Measurements from ENCODE around the gene TRAK1.

Gene TRAK1

DNA sequence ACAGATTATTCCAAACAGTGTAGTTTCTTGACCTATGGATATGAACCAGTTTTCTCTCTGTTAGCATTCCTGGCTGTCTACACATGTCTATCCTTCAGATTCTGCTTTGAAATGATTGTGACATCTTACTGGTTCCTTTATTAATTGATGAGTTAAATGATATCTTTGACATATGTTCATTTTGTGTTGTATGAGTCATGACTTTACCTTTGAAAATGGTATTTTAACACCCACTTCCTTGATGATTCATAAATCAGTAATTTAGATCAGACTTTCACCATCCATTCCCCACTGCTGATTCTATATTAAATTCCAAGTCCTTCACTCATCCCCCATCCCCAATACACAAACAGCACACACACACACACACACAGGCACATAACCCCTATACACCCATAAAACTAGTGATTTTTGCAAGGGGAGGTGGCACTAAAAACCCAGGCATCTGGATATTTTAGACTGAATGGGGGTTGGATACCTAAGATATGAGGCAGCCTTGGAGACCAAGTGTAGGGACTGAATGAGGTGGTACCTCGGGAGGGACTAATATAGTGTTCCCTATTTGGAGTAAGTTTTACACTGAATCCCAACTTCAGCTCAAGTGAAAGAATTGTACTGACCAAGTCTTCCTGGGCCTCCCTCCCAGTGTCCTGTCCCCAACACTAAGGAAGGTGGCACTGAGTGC, 165.1 kb downstream of the TRAK1 start:
- DNase-seq: no peak

DNA sequence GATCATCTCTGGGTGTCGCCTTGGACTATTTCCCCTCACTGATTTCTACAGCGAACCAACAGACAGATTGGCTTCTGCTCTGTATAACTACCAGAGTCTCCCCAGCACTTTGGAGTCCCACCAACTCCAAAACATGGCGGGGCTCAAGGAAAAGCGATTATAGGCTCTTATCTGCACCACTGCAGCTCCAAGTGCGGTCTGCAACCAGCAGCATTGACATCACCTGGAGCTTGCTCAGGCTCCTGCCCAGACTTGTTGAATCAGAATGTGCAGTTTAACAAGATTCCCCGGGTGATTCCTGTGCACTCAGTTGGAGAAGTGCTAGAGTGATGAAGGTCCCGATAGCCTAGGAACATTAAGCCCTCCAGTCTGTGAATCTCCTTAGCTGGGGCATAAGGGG, 165.8 kb downstream of the TRAK1 start:
- DNase-seq: no peak

DNA sequence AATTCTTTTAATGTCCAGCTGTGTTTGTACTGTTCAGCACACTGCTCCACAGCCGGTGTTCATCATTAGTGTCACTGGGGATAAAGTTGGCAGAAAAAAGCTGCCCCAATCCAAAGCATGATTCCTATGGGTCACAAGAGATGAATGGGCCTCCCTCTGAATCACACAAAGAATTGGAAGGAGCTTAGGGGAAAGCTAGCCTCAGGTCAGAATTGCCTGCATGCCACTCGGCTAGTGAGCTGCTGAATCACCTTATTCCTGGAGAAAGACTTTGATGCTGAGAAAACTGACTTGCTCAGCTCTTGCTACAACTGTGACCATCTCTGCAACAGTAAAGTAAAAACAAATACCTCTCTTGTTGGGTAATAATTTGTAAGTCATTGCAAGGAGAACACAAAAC, 171.4 kb downstream of the TRAK1 start:
- no peak for DNase-seq

GRCh38 chr3:42263354-42264346, 172.5 kb downstream of the TRAK1 start:
- peak; percentile 32 for DNase-seq

GRCh38 chr3:42264399-42265058, 173.4 kb downstream of the TRAK1 start:
- DNase-seq: peak; percentile 6

DNA sequence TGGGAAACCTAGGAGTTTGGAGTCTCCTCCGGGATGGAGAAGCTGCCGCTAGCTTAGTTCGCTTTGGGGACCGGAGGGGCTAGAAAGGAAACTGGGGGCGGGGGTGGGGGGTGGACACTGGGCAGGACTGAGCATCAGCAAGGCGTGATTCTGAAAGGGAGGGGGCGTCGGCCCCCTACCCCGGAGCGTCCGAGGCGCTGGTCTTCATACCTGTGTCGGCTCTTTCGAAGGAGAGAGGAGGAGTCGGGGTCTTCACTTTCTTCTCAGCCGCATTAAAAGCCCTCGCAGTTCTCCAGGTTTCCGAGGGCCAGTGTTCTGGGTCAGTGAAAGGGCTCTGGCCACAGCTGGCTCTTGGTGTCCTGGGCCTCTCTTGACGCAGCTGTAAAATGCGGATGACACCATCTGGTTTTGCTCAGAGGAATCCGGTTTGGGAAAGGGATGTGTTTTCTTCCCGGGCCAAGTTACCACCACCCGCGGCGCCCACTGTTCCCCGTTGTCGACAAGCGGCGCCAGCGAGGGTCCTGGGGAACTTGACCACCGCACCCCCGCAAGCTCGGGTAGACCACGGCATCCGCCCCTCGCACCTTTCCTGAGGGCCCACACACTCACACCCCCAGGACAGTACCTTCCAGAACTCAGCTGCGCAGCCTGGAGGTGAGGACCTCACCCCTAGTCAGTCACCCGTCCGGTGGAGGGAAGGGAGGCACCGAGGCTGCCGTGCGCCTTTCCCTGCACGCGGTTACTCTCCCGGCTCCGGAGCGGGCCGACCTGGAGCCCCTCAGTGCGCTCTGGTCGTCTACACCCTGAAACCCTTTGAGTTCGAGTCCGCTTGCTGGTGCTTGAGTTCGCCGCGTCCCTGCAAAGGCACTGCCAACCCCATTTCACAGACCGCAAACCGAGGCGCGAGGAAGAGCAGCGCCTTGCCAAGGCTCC, 174.2 kb downstream of the TRAK1 start:
- no peak for DNase-seq

- DNase-seq: no peak
Measured at GRCh38 chr3:42266085-42266484, 174.9 kb downstream of the TRAK1 start, which contains the start of gene CCK. CCK (minus strand) TSS chr3:42266185; CDS start chr3:42263630, 2,555 bp downstream.

GRCh38 chr3:42267878-42268277, 176.7 kb downstream of the TRAK1 start:
- DNase-seq: no peak

GRCh38 chr3:42269647-42270046, 178.5 kb downstream of the TRAK1 start:
- no peak for DNase-seq

DNA sequence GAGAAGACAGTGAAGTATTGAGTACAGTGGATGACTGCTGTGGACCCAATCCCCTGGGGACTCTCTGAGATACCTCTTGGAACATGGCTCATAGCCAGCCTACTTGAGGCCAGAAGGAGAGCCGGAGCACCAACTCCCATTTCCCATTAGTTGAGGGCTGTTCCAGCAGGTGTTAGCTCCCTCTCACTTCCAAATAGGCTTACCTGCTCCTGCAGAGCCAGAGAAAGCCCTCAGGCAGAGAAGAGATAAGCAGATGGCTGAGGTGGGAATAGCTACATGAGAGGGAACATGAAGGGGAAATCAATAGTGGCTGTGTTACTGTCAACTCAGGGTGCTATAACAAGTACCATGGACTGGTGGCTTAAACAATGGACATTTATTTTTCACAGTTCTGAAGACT, 179.4 kb downstream of the TRAK1 start:
- peak; percentile 60 for DNase-seq

- no peak for DNase-seq
Measured at GRCh38 chr3:42271786-42272185, 180.6 kb downstream of the TRAK1 start.

DNA sequence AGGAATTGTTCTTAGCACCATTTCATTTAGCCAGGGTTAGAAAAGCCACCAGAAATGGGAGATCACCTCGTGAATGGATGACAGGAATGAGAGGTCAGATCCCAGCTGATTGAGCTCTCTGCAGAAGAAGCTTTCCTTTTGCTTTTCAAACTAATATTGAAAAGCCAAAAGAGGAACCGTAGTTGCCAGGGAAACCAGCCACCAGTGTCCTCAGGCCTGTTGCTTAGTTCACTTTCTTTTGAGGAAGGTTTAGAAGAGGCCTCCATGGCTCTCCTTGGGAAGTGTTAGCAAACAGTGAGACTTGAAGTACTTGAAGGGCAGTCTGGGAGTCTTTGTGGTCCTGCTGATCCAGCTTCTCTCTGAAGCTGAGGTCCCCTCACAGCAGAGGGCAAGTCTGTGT, 182.2 kb downstream of the TRAK1 start:
- no peak for DNase-seq

GRCh38 chr3:42274266-42274665, 183.1 kb downstream of the TRAK1 start:
- DNase-seq: no peak

DNA sequence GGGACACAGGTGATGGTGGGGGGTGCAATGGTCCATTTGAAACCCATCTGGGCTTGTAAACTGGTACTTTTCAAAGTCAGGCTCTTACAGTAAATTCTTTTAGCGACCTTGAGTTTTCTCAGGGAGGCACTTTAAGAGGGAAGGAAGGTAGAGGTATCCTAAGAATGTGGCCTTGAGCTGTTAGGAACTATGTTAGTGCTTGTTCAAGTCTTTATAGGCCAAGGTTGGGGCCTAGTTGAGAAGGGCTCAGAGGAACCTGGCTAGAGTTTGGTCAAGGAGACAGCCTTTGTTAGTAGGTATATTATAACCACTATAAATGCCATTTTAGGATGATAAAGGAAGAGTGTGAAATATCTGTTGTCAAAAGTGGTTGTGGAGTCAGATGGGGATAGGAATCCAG, 184.1 kb downstream of the TRAK1 start:
- no peak for DNase-seq

All from NCI-H1092 treated with DMSO at 0.1 percent for 48 hours (cell line).